A549 (cell line): ENCODE measurements around the gene SPP2. TPM values are rescaled to one million over a fixed set of nuclear protein-coding genes. Genes with fewer than 3 reads are reported as not detected.
A peak's percentile ranks its signal among the peaks of the same experiment; 100 is the strongest.

ENCODE experiments used
- ATAC-seq, 2 experiments: fragments of 200-7000 bp in 1 of 2; fragments of >200 bp in 1 of 2; cut with Nextera tagmentation in 1 of 2; cut with Tn5 transposase in 1 of 2; 3 replicates each; pipeline versions ENCODE4 v1.8.0 to v1.9.1; 2018 to 2020; ENCODE audit warnings: mild to moderate bottlenecking in 1 of 2, moderate library complexity in 1 of 2
- CTCF ChIA-PET: fragments of 300-600 bp; sonication (Branson Sonifier 250); formaldehyde crosslinking; extraction: SDS; loops from one replicate; lab custom pipeline; 2021; ENCODE audit warnings: antibody characterized with exemption, inconsistent platforms; lab: Yijun Ruan, JAX
- POLR2A ChIA-PET: fragments of 350-600 bp; formaldehyde crosslinking; extraction: SDS; loops from one replicate; lab custom pipeline; 2021; ENCODE audit warnings: antibody characterized with exemption, inconsistent platforms; lab: Yijun Ruan, JAX
- DNase-seq, 2 experiments: peaks; one replicate each; pipeline versions ENCODE4 v3.0.0 to v3.0.0-alpha.2; 2011 to 2016; ENCODE audit warnings: low read depth in 1 of 2, low spot score in 1 of 2
- FAIRE-seq: peaks from 2 replicates; lab custom pipeline; 2011; peaks lifted over from hg19 to GRCh38; lab: Jason Lieb, UNC
- H3K27ac ChIP-seq, 2 experiments: fragments of >200 bp; sonication (Bioruptor Twin); formaldehyde crosslinking; 3 replicates each; pipeline ENCODE4 v1.5.1; 2016 to 2017
- H3K4me1 ChIP-seq: fragments of >200 bp; sonication (Bioruptor Twin); formaldehyde crosslinking; 3 replicates; pipeline ENCODE4 v1.6.1; 2016
- H3K4me2 ChIP-seq: fragments of >200 bp; sonication (Bioruptor Twin); formaldehyde crosslinking; 3 replicates; pipeline ENCODE4 v1.6.1; 2016
- H3K4me3 ChIP-seq: fragments of >200 bp; sonication (Bioruptor Twin); formaldehyde crosslinking; 3 replicates; pipeline ENCODE4 v1.5.1; 2016
- H3K9me3 ChIP-seq: fragments of >200 bp; sonication (Bioruptor Twin); formaldehyde crosslinking; 3 replicates; pipeline ENCODE4 v1.6.1; 2016
- CBX8 ChIP-seq: fragments of 200-600 bp; sonication (generic); IDR thresholded peaks from 2 replicates; pipeline ENCODE4 v1.6.1; 2016
- CEBPB ChIP-seq, 2 experiments: fragments of >200 bp in 1 of 2; sonication (Bioruptor Twin) in 1 of 2; formaldehyde crosslinking in 1 of 2; IDR thresholded peaks; 2 replicates each; pipeline ENCODE4 v1.6.1; 2012 to 2016
- CHD4 ChIP-seq: fragments of 200-600 bp; sonication (generic); IDR thresholded peaks from 2 replicates; pipeline ENCODE4 v1.6.1; 2016; ENCODE audit warnings: antibody characterized with exemption, mild to moderate bottlenecking, borderline replicate concordance
- E2F6 ChIP-seq: IDR thresholded peaks from 2 replicates; pipeline ENCODE4 v1.6.1; 2012; ENCODE audit warnings: low read depth, borderline replicate concordance
- EHF ChIP-seq: fragments of 250-450 bp; sonication (Bioruptor Pico); IDR thresholded peaks from 2 replicates; pipeline ENCODE4 v1.5.0; 2020; ENCODE audit warnings: mild to moderate bottlenecking
- EHMT2 ChIP-seq: fragments of 200-600 bp; sonication (generic); IDR thresholded peaks from 2 replicates; pipeline ENCODE4 v1.6.1; 2016; ENCODE audit warnings: antibody characterized with exemption, low read depth, mild to moderate bottlenecking, moderate library complexity
- ELK1 ChIP-seq: fragments of 150-350 bp; IDR thresholded peaks from 2 replicates; pipeline ENCODE4 v1.6.1; 2014; ENCODE audit warnings: low read depth, mild to moderate bottlenecking, low read length
- ESRRA ChIP-seq: fragments of 150-350 bp; IDR thresholded peaks from 2 replicates; pipeline ENCODE4 v1.6.1; 2014; ENCODE audit warnings: mild to moderate bottlenecking, low read length, borderline replicate concordance
- HDAC2 ChIP-seq: fragments of 200-600 bp; sonication (generic); IDR thresholded peaks from 2 replicates; pipeline ENCODE4 v1.6.1; 2016
- HOXA7 ChIP-seq: fragments of 250-450 bp; sonication (Bioruptor Pico); IDR thresholded peaks from 2 replicates; pipeline ENCODE4 v1.5.0; 2020; ENCODE audit warnings: mild to moderate bottlenecking, moderate library complexity
- HOXB13 ChIP-seq: fragments of 250-450 bp; sonication (Bioruptor Pico); IDR thresholded peaks from 2 replicates; pipeline ENCODE4 v1.5.0; 2020; ENCODE audit warnings: low read depth, mild to moderate bottlenecking, moderate library complexity
- JUN ChIP-seq, 2 experiments: fragments of >200 bp; sonication (Bioruptor Twin); formaldehyde crosslinking; IDR thresholded peaks; 2 replicates in 1 of 2; 3 replicates in 1 of 2; pipeline ENCODE4 v1.6.1; 2016 to 2017
- JUNB ChIP-seq: fragments of >200 bp; sonication (Bioruptor Twin); formaldehyde crosslinking; IDR thresholded peaks from 2 replicates; pipeline ENCODE4 v1.6.1; 2016
- KDM1A ChIP-seq: fragments of 200-600 bp; sonication (generic); IDR thresholded peaks from 2 replicates; pipeline ENCODE4 v1.6.1; 2016; ENCODE audit warnings: low read depth, mild to moderate bottlenecking
- KDM5A ChIP-seq: fragments of 200-600 bp; sonication (generic); IDR thresholded peaks from 2 replicates; pipeline ENCODE4 v1.6.1; 2016; ENCODE audit warnings: antibody characterized with exemption, mild to moderate bottlenecking
- MAX ChIP-seq: IDR thresholded peaks from 2 replicates; pipeline ENCODE4 v1.6.1; 2012
- MAZ ChIP-seq: fragments of 150-350 bp; IDR thresholded peaks from 2 replicates; pipeline ENCODE4 v1.6.1; 2014; ENCODE audit warnings: antibody characterized with exemption, low read depth, low read length, borderline replicate concordance
- NPAS2 ChIP-seq: fragments of 250-450 bp; sonication (Bioruptor Pico); IDR thresholded peaks from 2 replicates; pipeline ENCODE4 v1.8.0; 2022; ENCODE audit warnings: mild to moderate bottlenecking, moderate library complexity, borderline replicate concordance
- PHF8 ChIP-seq: fragments of 200-600 bp; sonication (generic); IDR thresholded peaks from 2 replicates; pipeline ENCODE4 v1.6.1; 2016; ENCODE audit warnings: low read depth, mild to moderate bottlenecking, antibody characterized with exemption, moderate library complexity, borderline replicate concordance
- POLR2AphosphoS2 ChIP-seq: conservative IDR thresholded peaks from 2 replicates; pipeline ENCODE4 v1.6.1; 2012; ENCODE audit warnings: low read length, improper control_type of control experiment, inconsistent platforms
- RAD21 ChIP-seq, 2 experiments: fragments of >200 bp in 1 of 2; sonication (Bioruptor Twin) in 1 of 2; formaldehyde crosslinking in 1 of 2; IDR thresholded peaks in 1 of 2; conservative IDR thresholded peaks in 1 of 2; 2 replicates in 1 of 2; 3 replicates in 1 of 2; pipeline ENCODE4 v1.6.1; 2012 to 2018; ENCODE audit warnings: inconsistent platforms in 1 of 2
- RARB ChIP-seq: fragments of 250-450 bp; sonication (Bioruptor Pico); IDR thresholded peaks from 2 replicates; pipeline ENCODE4 v1.8.0; 2021; ENCODE audit warnings: mild to moderate bottlenecking, moderate library complexity
- RNF2 ChIP-seq: fragments of 200-600 bp; sonication (generic); IDR thresholded peaks from 2 replicates; pipeline ENCODE4 v1.6.1; 2016; ENCODE audit warnings: low read depth, mild to moderate bottlenecking, antibody characterized with exemption, moderate library complexity, borderline replicate concordance
- SREBF2 ChIP-seq: fragments of 450-650 bp; IDR thresholded peaks from 2 replicates; pipeline ENCODE4 v1.6.1; 2014; ENCODE audit warnings: mild to moderate bottlenecking, moderate library complexity
- TFCP2L1 ChIP-seq: fragments of 250-450 bp; sonication (Bioruptor Pico); IDR thresholded peaks from 2 replicates; pipeline ENCODE4 v1.5.0; 2021; ENCODE audit warnings: mild to moderate bottlenecking
- USF2 ChIP-seq: fragments of 450-650 bp; IDR thresholded peaks from 2 replicates; pipeline ENCODE4 v1.6.1; 2014; ENCODE audit warnings: antibody characterized with exemption
- ZC3H11A ChIP-seq: fragments of 450-650 bp; IDR thresholded peaks from 2 replicates; pipeline ENCODE4 v1.6.1; 2014; ENCODE audit warnings: antibody characterized with exemption, mild to moderate bottlenecking
- ZFP36 ChIP-seq: fragments of 450-650 bp; IDR thresholded peaks from 2 replicates; pipeline ENCODE4 v1.6.1; 2014; ENCODE audit warnings: borderline replicate concordance; ENCODE audit not compliant: partially characterized antibody
- ZSCAN20 ChIP-seq: fragments of 250-450 bp; sonication (Bioruptor Pico); IDR thresholded peaks from 2 replicates; pipeline ENCODE4 v1.8.0; 2022; ENCODE audit warnings: mild to moderate bottlenecking, moderate library complexity
- WGBS: methylation state at CpG from one replicate; pipeline ENCODE4 v1.1.6; 2017; ENCODE audit errors: missing lambda C conversion rate; 5-methylcytosine and 5-hydroxymethylcytosine counted together
- polyA plus RNA-seq, 4 experiments: library from polyadenylated mRNA; depleted of rRNA in 3 of 4; stranded (reverse); fragments of >200 nt; fragmentation: RNase III in 1 of 4; extraction: RNeasy Plus Mini Kit Qiagen cat#74134 plus additional on column Dnase treatment in 1 of 4; gene quantifications; 2 replicates in 3 of 4; 3 replicates in 1 of 4; pipeline ENCODE4 v1.2.3, GENCODE V29; 2011 to 2017

SPP2 gene
- polyA plus RNA-seq, 2 of the 4 experiments (the other 2 are of a cell fraction), result not detected

- no peak for TF ChIP-seq ZC3H11A
- TF ChIP-seq KDM5A, result no peak
- TF ChIP-seq JUNB, result no peak
These were observed 41.4 kb downstream of the SPP2 start (continued) for GRCh38 chr2:234091883-234092282.

- H3K4me3 ChIP-seq, result no peak overlapping the region
- POLR2A ChIA-PET, result interaction anchor here (0.6 kb wide), 1 partner anchor 48 kb away, joined by 3 read pairs; no protein-coding TSS in a partner anchor
- peak overlapping the region; percentile 68; the same call in 2 of the 3 replicates for H3K4me2 ChIP-seq
- no peak for ATAC-seq
- TF ChIP-seq CHD4 (no peak), JUN (IDR thresholded peaks at IDR 0.05) (no peak), HOXA7 (CRISPR knock-in tag) (no peak), POLR2AphosphoS2 (no peak), KDM1A (no peak), CEBPB (IDR thresholded peaks at IDR 0.05) (no peak), EHF (no peak), KDM5A (no peak), USF2 (no peak), EHMT2 (no peak), E2F6 (no peak), CBX8 (no peak), SREBF2 (no peak), MAZ (no peak), NPAS2 (CRISPR knock-in tag) (no peak), RNF2 (no peak)
- TF ChIP-seq, all 56 proteins: peak for 0
- FAIRE-seq (no peak), DNase-seq (no peak)
- peak overlapping the region; percentile 62 to 78; a peak in 5 of 6 replicates for H3K27ac ChIP-seq
- 96% methylated on average over 3 of the region's 3 CpGs for WGBS
- H3K9me3 ChIP-seq, result no peaks in the 10 kb centered on the region
- CTCF ChIA-PET, result interaction anchor here (1.2 to 1.6 kb wide), 4 partner anchors 10 to 44 kb away, joined by 3 to 7 read pairs (median 4); no protein-coding TSS in a partner anchor
- peaks cover 17% of the 10 kb centered on the region for H3K4me1 ChIP-seq
These were observed 41.8 kb downstream of the SPP2 start for GRCh38 chr2:234092344-234092743.

GRCh38 chr2:234095301-234095700, 44.8 kb downstream of the SPP2 start:
- TF ChIP-seq HOXB13, result no peak
- no peak for TF ChIP-seq JUN (IDR thresholded peaks at IDR 0.05)
- TF ChIP-seq, all 56 proteins: peak for 0
- ChIA-PET POLR2A (no interaction called here), CTCF (interaction anchor here (1.0 kb wide), 1 partner anchor 311 kb away, joined by 3 read pairs; no protein-coding TSS in a partner anchor)
- H3K4me2 ChIP-seq, result no peak overlapping the region
- H3K27ac ChIP-seq, result no peak overlapping the region
- no peak for ATAC-seq
- peaks cover 17% of the 10 kb centered on the region for H3K4me1 ChIP-seq
- H3K4me3 ChIP-seq, result no peak overlapping the region
- H3K9me3 ChIP-seq, result no peaks in the 10 kb centered on the region
- DNase-seq, result no peak
- FAIRE-seq, result no peak
- 89% methylated on average over 5 of the region's 5 CpGs for WGBS

GRCh38 chr2:234096164-234096563, 45.7 kb downstream of the SPP2 start:
- no peak for FAIRE-seq
- CTCF ChIA-PET, result interaction anchor here (0.5 kb wide), 1 partner anchor 108 kb away, joined by 3 read pairs; no protein-coding TSS in a partner anchor
- H3K4me3 ChIP-seq, result no peak overlapping the region
- H3K4me2 ChIP-seq, result no peak overlapping the region
- no peak for TF ChIP-seq PHF8
- TF ChIP-seq USF2, result no peak
- TF ChIP-seq POLR2AphosphoS2, result no peak
- TF ChIP-seq HDAC2, result no peak
- TF ChIP-seq CEBPB (IDR thresholded peaks at IDR 0.05), result no peak
- TF ChIP-seq MAX, result no peak
- no peak for TF ChIP-seq RARB (CRISPR knock-in tag)
- no peak for TF ChIP-seq ELK1
- TF ChIP-seq TFCP2L1, result no peak
- no peak for TF ChIP-seq MAZ
- TF ChIP-seq ZFP36, result no peak
- no peak for TF ChIP-seq SREBF2
- TF ChIP-seq ZSCAN20, result no peak
- TF ChIP-seq RNF2, result no peak
- TF ChIP-seq HOXA7 (CRISPR knock-in tag), result no peak
- no peak for TF ChIP-seq ESRRA
- no peak for TF ChIP-seq RAD21 (conservative IDR thresholded peaks at IDR 0.05 in 1 of 2, IDR thresholded peaks at IDR 0.05 in 1 of 2)
- TF ChIP-seq, all 56 proteins: peak for 0
- WGBS, result 94% methylated on average over 52 of the region's 52 CpGs
- no peak overlapping the region for H3K27ac ChIP-seq
- ATAC-seq, result no peak
- no peaks in the 10 kb centered on the region for H3K9me3 ChIP-seq
- DNase-seq, result no peak
- POLR2A ChIA-PET, result no interaction called here
- peaks cover 13% of the 10 kb centered on the region for H3K4me1 ChIP-seq
